ENCODE results near the gene C12orf60. TPM values are rescaled to one million over a fixed set of nuclear protein-coding genes. Genes with fewer than 3 reads are reported as not detected.

The C12orf60 gene
- total RNA-seq, 1 experiment from 2014 or later, result 1.9 TPM

DNA sequence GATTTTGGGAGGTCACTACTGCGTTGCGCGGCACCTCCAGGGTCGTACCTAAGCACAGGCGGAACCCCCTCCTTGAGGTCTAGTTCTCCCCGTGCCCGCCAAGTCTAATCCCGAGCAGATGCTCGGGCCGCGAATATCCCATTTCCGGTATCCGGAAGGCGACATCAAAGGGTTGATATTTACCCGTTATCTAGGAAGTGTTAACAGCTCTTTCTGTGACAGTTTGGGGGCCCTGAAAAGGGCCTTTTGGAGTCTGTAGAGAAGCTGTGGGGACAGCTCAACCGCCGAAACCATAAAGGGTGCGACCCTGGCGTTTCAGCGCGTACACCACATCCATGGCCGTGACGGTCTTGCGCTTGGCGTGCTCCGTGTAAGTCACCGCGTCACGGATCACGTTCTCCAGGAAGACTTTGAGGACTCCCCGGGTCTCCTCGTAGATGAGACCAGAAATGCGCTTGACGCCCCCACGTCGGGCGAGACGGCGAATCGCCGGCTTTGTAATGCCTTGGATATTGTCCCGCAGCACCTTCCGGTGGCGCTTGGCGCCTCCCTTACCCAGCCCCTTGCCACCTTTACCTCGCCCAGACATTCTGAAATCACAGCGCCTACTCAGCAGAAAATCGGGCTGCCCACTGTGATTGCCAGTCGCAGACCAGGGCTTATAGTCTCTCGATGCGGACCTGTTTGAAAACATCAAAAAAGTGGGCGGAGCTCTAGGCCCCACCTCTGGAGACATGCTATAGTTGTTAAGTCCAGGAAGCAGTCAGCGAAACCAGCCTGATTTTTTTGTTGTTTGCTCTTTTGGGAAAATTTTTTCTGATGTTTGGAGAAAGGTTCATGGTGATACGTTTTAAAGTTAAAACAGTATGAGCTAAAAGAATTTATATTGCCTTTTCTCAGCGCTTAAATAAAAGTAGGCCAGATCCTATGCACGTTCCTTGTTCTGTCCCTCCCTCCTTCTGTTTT lies 32.7 kb upstream of the C12orf60 start:
- TF ChIP-seq CTCF (conservative IDR thresholded peaks at IDR 0.05; ENCODE audit: low read depth, low read length) (no peak), EZH2 (IDR thresholded peaks at IDR 0.05; ENCODE audit: borderline replicate concordance, low read depth, low read length, poor library complexity, severe bottlenecking) (no peak)
- intact Hi-C loops (cut with micrococcal nuclease; ENCODE audit: unreplicated experiment), result loop anchor here (1.0 kb wide), 1 partner anchor 33 kb away; the partner anchor contains the start of genes C12orf60 and WBP11
- peaks cover 16% of the 10 kb centered on the region for H3K4me1 ChIP-seq (ENCODE audit: insufficient read depth, low read length, poor library complexity, severe bottlenecking)
- peak; percentile 95 for DNase-seq (ENCODE audit: low spot score)
- no peaks in the 10 kb centered on the region for H3K27me3 ChIP-seq (replicated peaks; ENCODE audit: insufficient read depth, low read depth, low read length, poor library complexity)
- peak overlapping the region; percentile 82 for H3K27ac ChIP-seq (ENCODE audit: low read depth, low read length, poor library complexity, severe bottlenecking)
- H3K9me3 ChIP-seq (ENCODE audit: low read depth, low read length, poor library complexity, severe bottlenecking), result no peaks in the 10 kb centered on the region
- H3K4me3 ChIP-seq (ENCODE audit: low read depth, low read length, poor library complexity, severe bottlenecking), result peak overlapping the region; percentile 57
- CTCF ChIA-PET, result no interaction called here
- POLR2A ChIA-PET (ENCODE audit: low non-redundant PET), result interaction anchor here (0.6 to 0.7 kb wide), 3 partner anchors 23 to 504 kb away, joined by 3 to 17 read pairs (median 4); no protein-coding TSS in a partner anchor
- H3K36me3 ChIP-seq (ENCODE audit: insufficient read depth, low read length, poor library complexity, severe bottlenecking), result no peaks in the 10 kb centered on the region
- BruUV-seq (replicated peaks), result TSS peak; percentile 72

DNA sequence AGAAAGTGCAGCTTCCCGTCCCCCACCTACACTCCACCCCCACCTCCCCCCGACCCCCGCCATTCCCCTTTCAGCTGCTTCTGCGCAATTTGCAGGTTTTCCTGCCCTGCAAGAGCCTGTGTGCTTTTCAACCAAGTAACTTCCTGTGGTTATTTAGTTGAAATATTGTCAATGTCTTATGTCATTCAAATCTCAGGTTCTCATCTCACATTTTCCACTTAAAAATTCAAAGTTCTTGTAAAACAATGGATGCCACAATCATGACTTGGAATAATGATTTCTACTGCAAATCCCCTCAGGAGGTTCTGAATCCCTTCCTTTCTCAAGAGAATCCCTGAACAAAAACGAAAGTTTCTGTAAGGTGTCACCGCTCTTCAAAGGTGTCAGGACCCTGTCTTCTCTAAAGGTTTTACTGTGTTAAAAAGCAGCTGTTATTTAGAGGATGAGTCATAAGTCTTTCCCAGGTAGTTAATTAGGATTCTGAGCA lies 31.8 kb upstream of the C12orf60 start:
- Histone ChIP-seq H3K27ac (ENCODE audit: low read depth, low read length, poor library complexity, severe bottlenecking) (peak overlapping the region; percentile 82), H3K4me3 (ENCODE audit: low read depth, low read length, poor library complexity, severe bottlenecking) (peak overlapping the region; percentile 57), H3K4me1 (ENCODE audit: insufficient read depth, low read length, poor library complexity, severe bottlenecking) (peaks cover 20% of the 10 kb centered on the region), H3K9me3 (ENCODE audit: low read depth, low read length, poor library complexity, severe bottlenecking) (no peaks in the 10 kb centered on the region), H3K27me3 (replicated peaks; ENCODE audit: insufficient read depth, low read depth, low read length, poor library complexity) (no peaks in the 10 kb centered on the region), H3K36me3 (ENCODE audit: insufficient read depth, low read length, poor library complexity, severe bottlenecking) (no peaks in the 10 kb centered on the region)
- peak; percentile 4 for DNase-seq (ENCODE audit: low spot score)
- ChIA-PET CTCF (no interaction called here), POLR2A (ENCODE audit: low non-redundant PET) (interaction anchor here (0.6 to 0.7 kb wide), 2 partner anchors 22 to 113 kb away, joined by 3 to 4 read pairs; no protein-coding TSS in a partner anchor)
- no peak for TF ChIP-seq EZH2 (IDR thresholded peaks at IDR 0.05; ENCODE audit: borderline replicate concordance, low read depth, low read length, poor library complexity, severe bottlenecking)
- TF ChIP-seq CTCF (conservative IDR thresholded peaks at IDR 0.05; ENCODE audit: low read depth, low read length), result no peak
- BruUV-seq (replicated peaks), result no TSS peak
- intact Hi-C loops (cut with micrococcal nuclease; ENCODE audit: unreplicated experiment), result loop anchor here (1.0 kb wide), 1 partner anchor 32 kb away; the partner anchor contains the start of genes C12orf60 and WBP11

DNA sequence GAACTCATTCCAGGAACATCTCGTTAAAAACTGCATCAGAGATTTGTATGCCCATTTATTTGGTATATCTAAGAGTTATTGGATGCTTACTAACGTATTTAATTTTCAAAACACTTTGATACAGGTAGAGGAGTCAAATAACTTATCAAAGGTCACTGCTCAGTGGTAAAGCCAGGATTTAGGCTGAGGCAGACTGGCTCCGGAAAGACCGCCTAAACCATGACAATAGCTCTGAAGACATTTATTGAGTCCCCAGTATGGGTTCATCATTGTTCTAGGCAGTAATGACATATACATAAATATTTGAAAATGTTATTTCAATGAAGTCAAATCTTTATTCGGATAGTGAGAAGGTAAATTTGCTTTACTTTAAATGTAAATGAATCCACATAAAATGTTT lies 30.5 kb upstream of the C12orf60 start:
- no peak for DNase-seq (ENCODE audit: low spot score)
- Histone ChIP-seq H3K9me3 (ENCODE audit: low read depth, low read length, poor library complexity, severe bottlenecking) (no peaks in the 10 kb centered on the region), H3K4me1 (ENCODE audit: insufficient read depth, low read length, poor library complexity, severe bottlenecking) (peaks cover 20% of the 10 kb centered on the region), H3K36me3 (ENCODE audit: insufficient read depth, low read length, poor library complexity, severe bottlenecking) (no peaks in the 10 kb centered on the region), H3K27ac (ENCODE audit: low read depth, low read length, poor library complexity, severe bottlenecking) (no peak overlapping the region), H3K4me3 (ENCODE audit: low read depth, low read length, poor library complexity, severe bottlenecking) (no peak overlapping the region), H3K27me3 (replicated peaks; ENCODE audit: insufficient read depth, low read depth, low read length, poor library complexity) (no peaks in the 10 kb centered on the region)
- CTCF ChIA-PET, result no interaction called here
- intact Hi-C loops (cut with micrococcal nuclease; ENCODE audit: unreplicated experiment), result no loop called here
- no peak for TF ChIP-seq EZH2 (IDR thresholded peaks at IDR 0.05; ENCODE audit: borderline replicate concordance, low read depth, low read length, poor library complexity, severe bottlenecking)
- TF ChIP-seq CTCF (conservative IDR thresholded peaks at IDR 0.05; ENCODE audit: low read depth, low read length), result no peak
- BruUV-seq (replicated peaks), result no TSS peak
- POLR2A ChIA-PET (ENCODE audit: low non-redundant PET), result no interaction called here

Measured in A673 (cell line).